ENCODE measurements around the gene DUSP3.

GRCh38 chr17:43745541-43745940 is 33.2 kb downstream of the DUSP3 start:
- no peak for TF ChIP-seq CTCF (IDR thresholded peaks at IDR 0.05; ENCODE audit: borderline replicate concordance, extremely low read depth, low read length, poor library complexity, severe bottlenecking)
- TF ChIP-seq EZH2 (IDR thresholded peaks at IDR 0.05; ENCODE audit: borderline replicate concordance, low read depth, low read length, severe bottlenecking): no peak

Data from DND-41 (cell line).